Fibroblast of lung (primary cell): ENCODE measurements around the gene SYN1.

ENCODE experiments used
- CTCF ChIP-seq, 2 donors: IDR thresholded peaks in 1 of 2; conservative IDR thresholded peaks in 1 of 2; 1 replicate in 1 of 2; 2 replicates in 1 of 2; pipeline ENCODE4 v1.5.1; 2011 to 2012; ENCODE audit warnings: low read length in 2 of 2, control low read depth in 1 of 2, inconsistent platforms in 1 of 2, low read depth in 1 of 2, mild to moderate bottlenecking in 1 of 2
- EZH2 ChIP-seq: IDR thresholded peaks from 2 replicates; pipeline ENCODE4 v1.5.1; 2012; ENCODE audit warnings: low read length, control low read depth, mild to moderate bottlenecking; ENCODE audit errors: missing control alignments

- TF ChIP-seq CTCF (conservative IDR thresholded peaks at IDR 0.05 in 1 of 2, IDR thresholded peaks at IDR 0.05 in 1 of 2; ENCODE audit: low read depth in 1 of 2, low read length in 2 of 2) (no peak), EZH2 (no peak)
Measured at GRCh38 chrX:47583240-47583861, 36.3 kb downstream of the SYN1 start.
